A549 (cell line): ENCODE data around the gene PERCC1.

ENCODE experiments used
- CTCF ChIP-seq: fragments of >200 bp; sonication (Bioruptor Twin); formaldehyde crosslinking; IDR thresholded peaks from 3 replicates; pipeline ENCODE4 v1.5.1; 2016
- ELK1 ChIP-seq: fragments of 150-350 bp; IDR thresholded peaks from 2 replicates; pipeline ENCODE4 v1.6.1; 2014; ENCODE audit warnings: low read depth, mild to moderate bottlenecking, low read length
- EP300 ChIP-seq, 2 experiments: fragments of >200 bp; sonication (Bioruptor Twin); formaldehyde crosslinking; IDR thresholded peaks; 2 replicates in 1 of 2; 3 replicates in 1 of 2; pipeline ENCODE4 v1.6.1; 2016 to 2017
- POLR2A ChIP-seq: IDR thresholded peaks from 2 replicates; pipeline ENCODE4 v1.6.1; 2012; ENCODE audit warnings: mild to moderate bottlenecking, low read length
- RAD21 ChIP-seq, 2 experiments: fragments of >200 bp in 1 of 2; sonication (Bioruptor Twin) in 1 of 2; formaldehyde crosslinking in 1 of 2; IDR thresholded peaks in 1 of 2; conservative IDR thresholded peaks in 1 of 2; 2 replicates in 1 of 2; 3 replicates in 1 of 2; pipeline ENCODE4 v1.6.1; 2012 to 2018; ENCODE audit warnings: inconsistent platforms in 1 of 2

GRCh38 chr16:1453316-1453715 is 22.4 kb downstream of the PERCC1 start:
- no peak for TF ChIP-seq CTCF
- TF ChIP-seq POLR2A: no peak
- TF ChIP-seq ELK1: no peak
- no peak for TF ChIP-seq RAD21 (conservative IDR thresholded peaks at IDR 0.05 in 1 of 2, IDR thresholded peaks at IDR 0.05 in 1 of 2)
- TF ChIP-seq EP300 (IDR thresholded peaks at IDR 0.05): no peak
